ENCODE measurements around the gene RNF215. TPM values are rescaled to one million over a fixed set of nuclear protein-coding genes. Genes with fewer than 3 reads are reported as not detected.

RNF215 gene
- total and polyA plus RNA-seq, 4 donors = 16.0 to 40.5 (median 29.3) TPM

DNA sequence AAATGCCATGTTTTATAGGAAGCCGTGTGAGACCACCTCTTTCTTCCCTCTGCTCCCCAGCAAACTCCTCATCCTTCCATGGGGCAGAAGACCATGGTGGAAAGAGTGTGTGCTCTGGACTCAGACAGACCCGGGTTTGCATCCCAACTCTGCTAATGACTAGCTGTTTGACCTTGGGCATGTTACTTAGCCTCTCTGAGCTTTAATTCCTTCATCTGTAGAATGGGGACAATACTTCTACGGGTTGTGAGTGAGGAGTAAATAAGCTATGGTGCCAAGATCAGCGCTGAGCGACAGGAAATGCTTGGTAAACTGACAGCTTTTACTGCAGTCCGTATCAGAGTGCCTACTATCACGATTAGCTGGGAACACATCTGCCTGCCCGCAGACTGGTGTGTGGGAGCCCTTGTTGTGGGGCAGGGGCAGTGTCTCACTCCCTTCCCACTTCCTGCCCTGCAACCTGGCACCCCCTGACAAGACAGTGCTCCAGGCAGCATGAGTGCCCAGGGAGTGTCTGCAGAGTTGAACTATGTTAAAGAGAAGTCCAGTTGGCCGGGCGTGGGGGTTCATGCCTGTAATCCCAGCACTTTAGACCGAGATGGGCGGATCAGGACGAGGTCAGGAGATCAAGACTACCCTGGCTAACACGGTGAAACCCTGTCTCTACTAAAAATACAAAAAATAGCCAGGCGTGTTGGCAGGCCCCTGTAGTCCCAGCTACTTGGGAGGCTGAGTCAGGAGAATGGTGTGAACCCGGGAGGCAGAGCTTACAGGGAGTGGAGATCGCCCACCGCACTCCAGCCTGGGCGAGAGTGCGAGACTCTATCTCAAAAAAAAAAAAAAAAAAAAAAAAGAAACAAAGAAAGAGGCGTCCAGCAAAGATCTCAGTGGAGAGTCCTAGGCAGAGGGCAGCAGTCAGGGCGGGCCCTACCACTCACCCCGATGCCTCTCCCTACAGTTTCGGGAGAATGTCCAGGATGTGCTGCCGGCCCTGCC lies 11.8 kb upstream of the RNF215 start:
- Histone ChIP-seq H3K9me3 (ENCODE audit: control insufficient read depth, insufficient read depth, low read length) (no peaks in the 10 kb centered on the region), H3K27me3 (ENCODE audit: control insufficient read depth, insufficient read depth, low read length) (no peaks in the 10 kb centered on the region), H3K4me3 (ENCODE audit: low read depth, low read length) (no peak overlapping the region), H3K27ac (ENCODE audit: low read depth, low read length) (no peak overlapping the region), H3K4me1 (ENCODE audit: control insufficient read depth, insufficient read depth, low read length) (peaks cover 37% of the 10 kb centered on the region), H3K36me3 (ENCODE audit: control insufficient read depth, insufficient read depth, low read length) (peaks cover 26% of the 10 kb centered on the region)
- WGBS (ENCODE audit: insufficient coverage) = 83% methylated on average over 10 of the region's 25 CpGs
- DNase-seq (ENCODE audit: low read depth in 4 of 6, low spot score in 6 of 6) = no peak

DNA sequence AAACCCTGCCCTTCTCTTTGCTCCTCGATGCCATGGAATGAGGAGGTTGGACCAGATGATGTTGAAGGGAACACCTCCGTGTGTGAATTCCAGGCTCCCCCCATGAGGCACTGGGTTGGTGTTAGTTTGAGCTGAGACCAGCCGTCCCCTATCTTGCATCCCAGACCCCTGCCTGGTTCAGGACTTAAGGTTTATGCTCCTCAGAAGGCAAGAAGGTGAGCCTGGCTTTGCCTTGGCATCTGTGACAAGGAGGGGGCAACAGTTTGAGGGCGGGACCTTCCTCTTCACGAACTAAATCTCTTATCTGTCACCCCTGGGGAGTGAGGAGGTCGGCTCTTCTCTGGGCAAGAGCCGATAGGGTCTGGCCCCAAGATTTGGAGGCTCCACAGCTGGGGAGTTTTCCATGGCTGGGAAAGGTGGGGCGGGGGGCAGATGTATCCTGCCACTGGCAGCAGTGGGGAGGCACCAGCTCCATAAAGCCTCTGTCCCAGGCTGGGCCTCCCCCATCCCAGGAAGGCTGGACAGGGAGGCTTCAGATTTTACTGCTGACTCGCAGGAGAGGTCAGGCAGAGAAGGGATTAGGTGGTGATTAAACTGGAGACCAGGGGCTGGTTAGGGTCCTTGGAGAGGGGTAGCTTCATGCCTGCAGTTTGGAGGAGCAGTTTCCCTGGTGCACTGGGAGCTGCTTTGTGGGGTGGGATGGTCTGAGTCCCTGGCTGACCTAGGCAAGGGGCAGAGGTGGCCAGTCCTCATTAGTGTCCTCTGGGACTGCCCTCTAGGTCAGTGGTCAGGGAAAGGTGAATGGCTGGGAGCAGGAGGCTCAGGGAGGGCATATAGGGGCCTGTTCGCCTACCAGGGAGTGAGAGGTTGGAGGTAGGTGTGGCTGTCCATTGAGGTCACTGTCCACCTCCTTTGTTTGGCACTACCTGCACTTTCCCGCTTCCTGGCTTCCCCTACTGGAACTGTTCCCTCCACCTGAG lies 10.7 kb upstream of the RNF215 start:
- no peaks in the 10 kb centered on the region for H3K27me3 ChIP-seq (ENCODE audit: control insufficient read depth, insufficient read depth, low read length)
- H3K4me3 ChIP-seq (ENCODE audit: low read depth, low read length) = peak overlapping the region; percentile 66
- DNase-seq (ENCODE audit: low read depth in 4 of 6, low spot score in 6 of 6) = no peak
- no peaks in the 10 kb centered on the region for H3K9me3 ChIP-seq (ENCODE audit: control insufficient read depth, insufficient read depth, low read length)
- H3K27ac ChIP-seq (ENCODE audit: low read depth, low read length) = peak overlapping the region; percentile 57
- peaks cover 42% of the 10 kb centered on the region for H3K4me1 ChIP-seq (ENCODE audit: control insufficient read depth, insufficient read depth, low read length)
- peaks cover 20% of the 10 kb centered on the region for H3K36me3 ChIP-seq (ENCODE audit: control insufficient read depth, insufficient read depth, low read length)
- WGBS (ENCODE audit: insufficient coverage) = 37% methylated on average over 9 of the region's 11 CpGs

DNA sequence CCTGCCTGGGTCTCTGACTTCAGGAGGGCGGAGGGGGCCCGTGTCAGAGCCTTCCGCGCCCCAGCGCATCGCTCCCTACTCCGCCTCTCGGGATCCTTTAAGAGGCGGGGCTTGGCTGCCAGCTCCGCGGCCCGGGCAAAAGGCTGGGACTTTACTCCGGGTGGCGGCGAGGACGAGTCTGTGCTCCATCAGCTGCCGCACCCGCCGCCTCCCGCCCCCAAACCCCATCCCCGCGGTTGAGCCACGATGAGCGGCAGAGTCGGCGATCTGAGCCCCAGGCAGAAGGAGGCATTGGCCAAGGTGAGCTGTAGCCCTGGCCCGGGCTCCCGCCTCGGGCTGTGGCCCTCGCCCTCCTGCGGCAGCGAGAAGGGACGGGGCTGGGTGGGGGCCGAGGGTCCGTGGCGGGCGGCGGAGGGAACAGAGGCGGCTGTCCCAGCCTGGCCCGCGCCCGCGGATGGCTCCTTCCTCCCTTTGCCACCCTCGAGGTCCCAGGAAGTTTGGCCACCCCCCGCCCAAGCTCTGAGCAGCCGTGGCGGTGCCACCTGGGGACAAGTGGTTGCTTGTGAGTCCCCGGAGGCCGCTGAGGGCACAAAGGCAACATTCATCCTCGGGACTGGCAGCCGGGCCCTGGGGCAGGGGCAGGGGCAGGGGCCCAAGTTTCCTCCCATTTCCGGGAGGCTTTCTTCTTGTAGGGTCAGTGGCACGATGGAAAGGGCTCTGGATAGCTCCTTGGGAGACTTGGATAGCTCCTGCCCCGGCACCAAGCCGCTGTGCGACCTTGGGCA lies 9.9 kb upstream of the RNF215 start, which contains the start of gene SEC14L2:
TSS of gene SEC14L2 (plus strand) at position 148 of the 785 bp plus-strand sequence. CDS start at position 247, 99 bp downstream.
- peak within 1 kb of the TSS; percentile 66 for H3K4me3 ChIP-seq (ENCODE audit: low read depth, low read length)
- no peaks in the 10 kb centered on the region for H3K9me3 ChIP-seq (ENCODE audit: control insufficient read depth, insufficient read depth, low read length)
- H3K36me3 ChIP-seq (ENCODE audit: control insufficient read depth, insufficient read depth, low read length) = peaks cover 13% of the 10 kb centered on the region
- H3K27me3 ChIP-seq (ENCODE audit: control insufficient read depth, insufficient read depth, low read length) = no peaks in the 10 kb centered on the region
- DNase-seq (ENCODE audit: low read depth in 4 of 6, low spot score in 6 of 6) = peak in 2 of 6 donors; percentile 84
- H3K4me1 ChIP-seq (ENCODE audit: control insufficient read depth, insufficient read depth, low read length) = peaks cover 44% of the 10 kb centered on the region
- under 1% methylated on average over 56 of the region's 56 CpGs for WGBS (ENCODE audit: insufficient coverage)
- peak within 1 kb of the TSS; percentile 57 for H3K27ac ChIP-seq (ENCODE audit: low read depth, low read length)

DNA sequence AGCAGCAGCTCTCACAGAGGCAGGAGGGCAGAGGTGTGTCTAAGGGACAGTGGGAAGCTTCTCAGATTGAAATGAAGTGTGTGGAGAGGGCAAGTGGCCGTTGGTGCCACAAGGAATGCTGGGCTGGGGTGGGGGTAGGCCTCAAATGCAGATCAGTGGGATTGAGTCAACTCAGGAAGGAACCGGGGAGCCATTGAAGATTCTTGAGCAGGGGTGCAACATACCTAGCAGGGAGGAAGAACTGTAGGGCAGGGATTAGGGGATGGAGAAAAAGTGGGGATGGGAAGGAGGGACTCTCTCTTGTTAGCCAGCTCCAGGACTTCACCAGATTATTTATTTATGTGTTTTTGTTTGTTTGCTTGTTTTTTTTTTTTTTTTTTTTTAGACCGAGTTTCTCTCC lies 6.7 kb upstream of the RNF215 start:
- Histone ChIP-seq H3K27me3 (ENCODE audit: control insufficient read depth, insufficient read depth, low read length) (no peaks in the 10 kb centered on the region), H3K4me1 (ENCODE audit: control insufficient read depth, insufficient read depth, low read length) (peaks cover 40% of the 10 kb centered on the region), H3K27ac (ENCODE audit: low read depth, low read length) (no peak overlapping the region), H3K9me3 (ENCODE audit: control insufficient read depth, insufficient read depth, low read length) (no peaks in the 10 kb centered on the region), H3K4me3 (ENCODE audit: low read depth, low read length) (no peak overlapping the region), H3K36me3 (ENCODE audit: control insufficient read depth, insufficient read depth, low read length) (no peaks in the 10 kb centered on the region)
- WGBS (ENCODE audit: insufficient coverage) = 57% methylated on average over 2 of the region's 3 CpGs
- no peak for DNase-seq (ENCODE audit: low read depth in 4 of 6, low spot score in 6 of 6)

DNA sequence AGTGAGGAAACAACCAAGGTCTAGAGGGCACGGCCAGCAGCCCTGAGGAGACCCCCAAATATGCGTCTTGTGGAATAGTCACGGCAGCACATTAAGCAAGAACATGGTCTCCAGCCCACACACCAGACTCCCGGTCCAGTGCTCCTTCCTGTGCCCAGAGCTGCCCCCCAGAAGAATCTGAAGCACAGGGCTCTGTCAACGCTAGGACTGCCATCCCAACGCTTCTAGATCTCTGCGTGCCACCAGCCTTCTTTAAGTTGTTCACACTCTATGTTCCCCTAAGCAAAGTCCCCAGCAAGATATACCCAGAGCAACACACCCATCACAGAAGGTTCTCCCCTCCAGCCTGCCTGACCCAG lies 6.1 kb upstream of the RNF215 start:
- Histone ChIP-seq H3K9me3 (ENCODE audit: control insufficient read depth, insufficient read depth, low read length) (no peaks in the 10 kb centered on the region), H3K4me1 (ENCODE audit: control insufficient read depth, insufficient read depth, low read length) (peaks cover 36% of the 10 kb centered on the region), H3K27me3 (ENCODE audit: control insufficient read depth, insufficient read depth, low read length) (no peaks in the 10 kb centered on the region), H3K4me3 (ENCODE audit: low read depth, low read length) (no peak overlapping the region), H3K27ac (ENCODE audit: low read depth, low read length) (no peak overlapping the region), H3K36me3 (ENCODE audit: control insufficient read depth, insufficient read depth, low read length) (no peaks in the 10 kb centered on the region)
- 79% methylated on average over 7 of the region's 7 CpGs for whole genome bisulfite sequencing (ENCODE audit: insufficient coverage)
- DNase-seq (ENCODE audit: low read depth in 4 of 6, low spot score in 6 of 6) = no peak

DNA sequence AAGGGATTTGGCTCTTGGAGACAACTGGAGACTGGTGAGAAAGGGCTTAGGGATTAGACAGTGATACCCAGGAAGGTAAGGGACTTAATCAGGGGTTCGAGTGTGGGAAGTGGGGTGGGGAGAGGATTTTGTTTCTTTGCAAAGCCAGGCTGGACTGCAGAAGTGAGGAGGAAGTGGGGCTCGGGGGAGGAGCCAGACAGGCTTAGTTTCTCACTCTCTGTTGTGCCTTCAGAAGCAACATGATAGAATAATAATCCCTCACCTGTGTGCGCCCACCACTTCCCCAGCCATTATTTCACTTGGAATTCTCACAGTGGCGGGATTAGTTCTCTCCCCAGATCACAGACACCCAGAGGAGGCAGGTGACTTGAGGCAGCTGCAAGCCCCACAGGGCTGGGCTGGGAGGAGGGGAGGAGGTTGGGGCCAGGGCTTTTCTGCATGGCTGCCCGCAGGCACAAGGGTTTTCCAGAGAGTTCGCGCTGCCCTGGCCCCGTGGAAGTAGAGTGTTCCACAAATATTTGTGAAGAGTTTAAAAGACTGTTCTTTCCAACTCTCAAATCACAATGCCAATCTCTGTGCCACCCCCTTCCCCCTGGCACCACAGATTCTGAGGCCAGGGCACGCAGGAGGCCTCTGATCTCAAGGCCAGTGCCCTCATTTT lies 5.6 kb upstream of the RNF215 start:
- no peaks in the 10 kb centered on the region for H3K36me3 ChIP-seq (ENCODE audit: control insufficient read depth, insufficient read depth, low read length)
- no peaks in the 10 kb centered on the region for H3K9me3 ChIP-seq (ENCODE audit: control insufficient read depth, insufficient read depth, low read length)
- no peaks in the 10 kb centered on the region for H3K27me3 ChIP-seq (ENCODE audit: control insufficient read depth, insufficient read depth, low read length)
- H3K4me3 ChIP-seq (ENCODE audit: low read depth, low read length) = no peak overlapping the region
- peaks cover 31% of the 10 kb centered on the region for H3K4me1 ChIP-seq (ENCODE audit: control insufficient read depth, insufficient read depth, low read length)
- DNase-seq (ENCODE audit: low read depth in 4 of 6, low spot score in 6 of 6) = no peak
- 61% methylated on average over 2 of the region's 9 CpGs for WGBS (ENCODE audit: insufficient coverage)
- H3K27ac ChIP-seq (ENCODE audit: low read depth, low read length) = no peak overlapping the region

DNA sequence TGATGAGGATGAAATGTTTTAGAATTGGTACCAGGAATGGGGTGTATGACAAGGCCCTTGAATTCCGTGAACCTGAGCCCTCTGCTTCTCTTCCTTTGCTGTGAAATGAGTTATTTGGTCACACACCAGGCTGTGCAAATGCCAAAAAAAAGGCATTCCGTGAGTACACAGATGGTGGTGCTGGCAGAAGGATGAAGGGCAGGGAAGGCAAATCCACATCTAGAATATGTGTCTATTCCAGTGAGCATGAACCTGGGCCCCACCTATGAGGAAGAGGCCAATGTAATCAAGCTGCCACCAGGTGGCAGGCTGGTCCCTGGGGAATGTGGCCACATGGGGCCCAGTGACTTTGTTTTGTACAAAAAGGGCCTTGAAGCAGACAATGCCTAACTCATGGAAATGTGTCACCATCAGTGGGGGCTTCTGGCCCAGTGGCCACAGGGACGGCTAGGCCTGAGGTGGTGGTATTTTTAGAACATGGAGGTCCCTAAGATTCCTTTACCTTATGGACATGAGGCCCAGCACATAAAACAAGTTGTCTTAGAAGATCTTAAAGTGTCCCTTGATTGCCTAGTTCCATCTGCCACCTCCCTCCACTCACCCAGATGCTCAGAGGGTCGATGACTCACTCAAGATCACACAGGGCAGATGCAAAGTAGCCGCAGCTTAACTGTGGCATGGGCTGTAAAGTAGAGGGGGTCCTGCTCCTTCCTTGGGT lies 3.9 kb upstream of the RNF215 start:
- no peak overlapping the region for H3K27ac ChIP-seq (ENCODE audit: low read depth, low read length)
- no peak overlapping the region for H3K4me3 ChIP-seq (ENCODE audit: low read depth, low read length)
- 79% methylated on average over 2 of the region's 5 CpGs for WGBS (ENCODE audit: insufficient coverage)
- H3K4me1 ChIP-seq (ENCODE audit: control insufficient read depth, insufficient read depth, low read length) = peaks cover 27% of the 10 kb centered on the region
- H3K36me3 ChIP-seq (ENCODE audit: control insufficient read depth, insufficient read depth, low read length) = no peaks in the 10 kb centered on the region
- H3K9me3 ChIP-seq (ENCODE audit: control insufficient read depth, insufficient read depth, low read length) = no peaks in the 10 kb centered on the region
- H3K27me3 ChIP-seq (ENCODE audit: control insufficient read depth, insufficient read depth, low read length) = no peaks in the 10 kb centered on the region
- DNase-seq (ENCODE audit: low read depth in 4 of 6, low spot score in 6 of 6) = peak in 2 of 6 donors; percentile 62 to 70

DNA sequence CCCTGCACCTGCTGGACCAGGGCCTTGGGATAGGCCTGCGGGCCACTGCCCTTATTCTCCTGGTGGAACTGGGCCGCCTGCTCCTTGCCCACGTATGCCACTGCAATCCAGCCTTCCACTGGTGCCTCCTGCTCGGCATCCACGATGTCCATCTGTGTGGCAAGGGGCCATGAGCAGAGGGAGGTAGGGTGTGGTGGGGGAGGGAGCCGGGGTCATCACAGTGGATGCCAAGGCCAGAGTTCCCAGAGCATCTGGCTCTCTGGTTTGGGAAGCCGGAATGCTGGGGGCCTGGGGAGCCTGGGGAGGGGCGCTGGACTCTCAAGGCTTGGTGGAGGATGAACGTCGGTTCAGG lies 627 bp downstream of the RNF215 start:
- WGBS (ENCODE audit: insufficient coverage) = 9% methylated on average over 9 of the region's 10 CpGs
- H3K4me3 ChIP-seq (ENCODE audit: low read depth, low read length) = peak overlapping the region; percentile 45
- peaks cover 35% of the 10 kb centered on the region for H3K36me3 ChIP-seq (ENCODE audit: control insufficient read depth, insufficient read depth, low read length)
- H3K27ac ChIP-seq (ENCODE audit: low read depth, low read length) = peak overlapping the region; percentile 29
- no peaks in the 10 kb centered on the region for H3K27me3 ChIP-seq (ENCODE audit: control insufficient read depth, insufficient read depth, low read length)
- H3K9me3 ChIP-seq (ENCODE audit: control insufficient read depth, insufficient read depth, low read length) = no peaks in the 10 kb centered on the region
- peaks cover 24% of the 10 kb centered on the region for H3K4me1 ChIP-seq (ENCODE audit: control insufficient read depth, insufficient read depth, low read length)
- no peak for DNase-seq (ENCODE audit: low read depth in 4 of 6, low spot score in 6 of 6)
